SW 1271 (cell line): ENCODE results near the gene RFT1.

ENCODE experiments used
- DNase-seq, 2 experiments: peaks; one replicate each; lab custom pipeline; 2025; lab: John Stamatoyannopoulos, UW

Gene RFT1

GRCh38 chr3:53085476-53085875 is 44.8 kb downstream of the RFT1 start:
- DNase-seq, result no peak

GRCh38 chr3:53084310-53085001 is 45.8 kb downstream of the RFT1 start:
- no peak for DNase-seq

GRCh38 chr3:53083949-53084309 is 46.3 kb downstream of the RFT1 start:
- DNase-seq, result no peak

GRCh38 chr3:53083521-53083920 is 46.7 kb downstream of the RFT1 start:
- DNase-seq, result no peak

GRCh38 chr3:53082736-53083135 is 47.5 kb downstream of the RFT1 start:
- DNase-seq, result no peak

GRCh38 chr3:53081318-53081717 is 48.9 kb downstream of the RFT1 start:
- DNase-seq, result no peak

GRCh38 chr3:53080612-53081205 is 49.5 kb downstream of the RFT1 start:
- no peak for DNase-seq

- no peak for DNase-seq
Observed at GRCh38 chr3:53079791-53080555, 50.3 kb downstream of the RFT1 start.

GRCh38 chr3:53079147-53079546 is 51.1 kb downstream of the RFT1 start:
- no peak for DNase-seq

- DNase-seq, result no peak
Observed at GRCh38 chr3:53078656-53079055, 51.6 kb downstream of the RFT1 start.

GRCh38 chr3:53077476-53078220 is 52.6 kb downstream of the RFT1 start:
- DNase-seq, result no peak

- no peak for DNase-seq
Observed at GRCh38 chr3:53075743-53076140, 54.5 kb downstream of the RFT1 start.

GRCh38 chr3:53074761-53075742 is 55.2 kb downstream of the RFT1 start:
- no peak for DNase-seq

- DNase-seq, result no peak
Observed at GRCh38 chr3:53074366-53074696, 55.9 kb downstream of the RFT1 start.

- DNase-seq, result no peak
Observed at GRCh38 chr3:53073553-53074365, 56.5 kb downstream of the RFT1 start.

GRCh38 chr3:53072653-53073552 is 57.3 kb downstream of the RFT1 start:
- peak in 1 of 2 experiments; percentile 12 for DNase-seq

GRCh38 chr3:53071882-53072431 is 58.3 kb downstream of the RFT1 start:
- DNase-seq, result no peak

GRCh38 chr3:53069422-53070068 is 60.7 kb downstream of the RFT1 start:
- DNase-seq, result peak in 1 of 2 experiments; percentile 10

GRCh38 chr3:53068176-53068575 is 62.1 kb downstream of the RFT1 start:
- DNase-seq, result no peak
